ENCODE measurements around the gene TMEM135. TPM values are rescaled to one million over a fixed set of nuclear protein-coding genes. Genes with fewer than 3 reads are reported as not detected.
A peak's percentile ranks its signal among the peaks of the same experiment; 100 is the strongest.

The TMEM135 gene
- total RNA-seq, 2 donors from 2014 or later: 23.9 to 25.3 TPM

DNA sequence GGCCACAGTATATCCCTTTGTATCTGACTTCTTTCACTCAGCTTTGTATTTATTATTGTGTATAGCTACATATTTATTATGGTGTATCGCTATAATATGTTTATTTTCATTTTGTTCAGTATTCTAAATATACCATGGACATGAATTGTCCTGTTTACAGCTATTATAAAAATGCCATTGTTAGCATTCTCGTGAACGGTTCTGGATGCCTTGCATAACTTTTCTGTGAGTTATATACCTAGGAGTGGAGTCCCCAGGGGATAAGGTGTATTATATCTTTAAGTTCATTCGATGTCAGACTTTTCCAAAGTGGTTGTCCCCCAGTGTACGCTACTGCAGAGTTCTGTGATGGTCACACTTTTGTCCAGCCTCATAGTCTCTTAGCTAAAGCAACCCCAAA is 301.7 kb downstream of the TMEM135 start:
- no peaks in the 10 kb centered on the region for H3K9me3 ChIP-seq (ENCODE audit: control insufficient read depth, low read length, poor library complexity, severe bottlenecking)
- ATAC-seq (no peak), DNase-seq (no peak)
- no peaks in the 10 kb centered on the region for H3K36me3 Mint-ChIP-seq (ENCODE audit: low read depth)
- H3K4me1 Mint-ChIP-seq: no peaks in the 10 kb centered on the region
- H3K27me3 Mint-ChIP-seq: no peaks in the 10 kb centered on the region
- no peak overlapping the region for H3K4me3 Mint-ChIP-seq
- no peak overlapping the region for H3K27ac Mint-ChIP-seq

DNA sequence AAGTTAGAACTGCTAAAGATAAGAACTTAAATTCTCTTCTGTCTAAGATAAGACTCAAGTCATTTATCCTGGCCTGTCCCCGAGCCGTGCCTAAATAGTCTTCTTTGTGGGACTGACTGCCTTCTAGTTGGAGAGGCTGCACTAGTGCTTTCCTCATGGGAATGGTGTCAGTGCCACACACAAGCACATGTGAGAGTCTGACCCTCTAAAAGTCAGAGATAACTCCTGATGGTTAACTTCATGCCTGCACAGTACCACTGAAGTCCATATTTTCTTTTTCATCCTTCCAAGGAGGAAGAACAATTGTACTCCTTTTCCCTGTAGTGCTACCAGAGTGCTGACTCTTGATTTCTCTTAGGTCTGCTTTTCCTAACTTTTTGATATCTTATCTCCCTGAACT is 309.7 kb downstream of the TMEM135 start:
- H3K4me1 Mint-ChIP-seq: peaks cover 1% of the 10 kb centered on the region

DNA sequence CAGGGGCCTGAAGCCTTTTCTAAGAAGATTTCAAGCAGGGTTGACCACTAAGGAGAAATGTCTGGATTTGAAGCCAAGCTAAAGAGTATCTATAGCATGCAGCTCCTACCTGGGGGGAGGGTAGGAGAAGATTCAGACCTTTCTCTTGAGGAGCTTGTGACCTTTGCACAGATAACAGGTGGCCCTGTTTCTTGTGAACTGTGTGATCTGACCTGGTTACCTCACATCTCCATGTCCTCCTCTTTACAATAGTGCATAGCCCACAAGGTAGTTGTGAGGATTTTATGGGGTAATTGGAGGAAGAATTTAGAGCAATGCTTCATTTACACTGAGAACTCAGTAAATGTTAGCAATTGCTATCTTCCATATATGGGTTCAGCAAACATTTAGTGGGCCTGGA is 310.1 kb downstream of the TMEM135 start:
- Mint-ChIP-seq H3K4me3 (no peak overlapping the region), H3K27ac (no peak overlapping the region), H3K27me3 (peaks cover 24% of the 10 kb centered on the region), H3K4me1 (peaks cover 6% of the 10 kb centered on the region), H3K36me3 (ENCODE audit: low read depth) (peaks cover 2% of the 10 kb centered on the region)
- ATAC-seq: no peak
- no peak for DNase-seq
- H3K9me3 ChIP-seq (ENCODE audit: control insufficient read depth, low read length, poor library complexity, severe bottlenecking): no peaks in the 10 kb centered on the region

More for the DNA sequence above, 309.7 kb downstream of the TMEM135 start:
- no peak overlapping the region for H3K4me3 Mint-ChIP-seq
- peaks cover 20% of the 10 kb centered on the region for H3K27me3 Mint-ChIP-seq
- no peaks in the 10 kb centered on the region for H3K9me3 ChIP-seq (ENCODE audit: control insufficient read depth, low read length, poor library complexity, severe bottlenecking)
- DNase-seq (no peak), ATAC-seq (no peak)
- peaks cover 2% of the 10 kb centered on the region for H3K36me3 Mint-ChIP-seq (ENCODE audit: low read depth)
- H3K27ac Mint-ChIP-seq: no peak overlapping the region

DNA sequence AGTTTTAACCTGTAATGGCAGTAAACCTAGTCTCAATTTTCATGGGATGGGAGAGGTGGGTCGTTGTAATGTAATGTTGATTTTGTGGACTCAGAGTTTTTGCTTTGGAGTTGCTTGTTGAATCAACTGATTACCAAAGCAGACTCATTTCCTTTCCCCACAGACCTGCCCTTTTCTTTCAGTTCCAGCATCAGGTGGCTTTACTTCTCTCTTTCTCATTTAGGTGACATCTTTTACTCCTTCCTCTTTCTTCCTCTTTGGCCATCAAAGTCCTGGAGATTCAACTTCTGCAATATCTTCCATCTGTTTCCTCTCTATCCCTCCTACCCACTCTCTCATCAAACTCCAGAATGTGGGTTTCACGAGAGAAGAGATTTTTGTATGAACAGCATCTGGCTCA is 313.9 kb downstream of the TMEM135 start:
- no peaks in the 10 kb centered on the region for H3K9me3 ChIP-seq (ENCODE audit: control insufficient read depth, low read length, poor library complexity, severe bottlenecking)
- no peak for ATAC-seq
- H3K4me1 Mint-ChIP-seq: peaks cover 6% of the 10 kb centered on the region
- peaks cover 29% of the 10 kb centered on the region for H3K27me3 Mint-ChIP-seq
- no peak overlapping the region for H3K4me3 Mint-ChIP-seq
- DNase-seq: no peak
- no peak overlapping the region for H3K27ac Mint-ChIP-seq
- peaks cover 2% of the 10 kb centered on the region for H3K36me3 Mint-ChIP-seq (ENCODE audit: low read depth)

DNA sequence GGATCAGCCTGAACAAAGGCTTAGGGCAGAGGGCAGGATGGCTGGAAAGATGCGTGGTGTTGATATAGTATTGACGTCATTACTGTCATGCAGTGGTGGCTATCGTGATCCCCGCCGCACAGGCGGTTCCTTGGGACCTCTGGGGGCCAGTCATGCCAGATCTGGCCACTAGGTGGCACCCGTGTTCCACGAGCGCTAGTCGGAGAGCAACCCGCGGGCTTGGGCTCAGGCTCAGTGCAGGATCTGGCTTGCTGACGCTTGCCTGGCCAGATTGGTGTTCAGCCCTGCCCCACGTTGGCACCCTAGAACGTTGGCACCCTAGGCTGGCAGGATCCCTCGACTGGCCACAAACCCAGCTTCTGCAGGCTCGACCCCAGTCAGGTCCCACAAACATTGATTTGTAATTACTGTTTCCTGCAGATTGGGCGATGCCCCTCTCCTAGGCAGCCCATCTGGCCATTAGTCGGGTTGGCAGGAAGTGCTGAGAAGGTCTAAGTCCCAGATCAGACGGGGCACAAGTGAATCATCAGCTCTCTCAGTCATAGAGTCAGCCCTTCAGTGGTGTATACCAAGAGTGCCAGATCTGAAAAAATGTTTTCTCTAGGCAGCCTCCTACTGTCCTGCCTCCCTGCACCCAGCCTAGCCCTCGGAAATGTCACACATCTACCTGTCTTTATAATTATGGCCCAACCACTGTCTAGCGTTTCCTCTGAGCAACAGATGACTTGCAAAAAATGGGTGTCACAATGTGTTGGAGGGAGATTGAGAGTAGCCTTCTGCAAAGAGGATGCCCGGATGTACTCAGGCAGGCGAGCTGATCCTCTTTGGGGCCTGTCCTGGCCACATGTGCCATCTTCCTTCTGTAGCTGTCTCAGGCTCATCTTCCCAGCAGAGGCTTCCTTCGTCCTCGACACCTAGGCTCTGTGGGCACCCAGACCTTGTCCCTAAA is 315.3 kb downstream of the TMEM135 start:
- Mint-ChIP-seq H3K4me1 (peaks cover 6% of the 10 kb centered on the region), H3K27ac (no peak overlapping the region), H3K27me3 (peaks cover 29% of the 10 kb centered on the region), H3K36me3 (ENCODE audit: low read depth) (peaks cover 2% of the 10 kb centered on the region), H3K4me3 (no peak overlapping the region)
- no peaks in the 10 kb centered on the region for H3K9me3 ChIP-seq (ENCODE audit: control insufficient read depth, low read length, poor library complexity, severe bottlenecking)
- DNase-seq (peak; percentile 62 to 76 (median 68)), ATAC-seq (peak; percentile 95)

DNA sequence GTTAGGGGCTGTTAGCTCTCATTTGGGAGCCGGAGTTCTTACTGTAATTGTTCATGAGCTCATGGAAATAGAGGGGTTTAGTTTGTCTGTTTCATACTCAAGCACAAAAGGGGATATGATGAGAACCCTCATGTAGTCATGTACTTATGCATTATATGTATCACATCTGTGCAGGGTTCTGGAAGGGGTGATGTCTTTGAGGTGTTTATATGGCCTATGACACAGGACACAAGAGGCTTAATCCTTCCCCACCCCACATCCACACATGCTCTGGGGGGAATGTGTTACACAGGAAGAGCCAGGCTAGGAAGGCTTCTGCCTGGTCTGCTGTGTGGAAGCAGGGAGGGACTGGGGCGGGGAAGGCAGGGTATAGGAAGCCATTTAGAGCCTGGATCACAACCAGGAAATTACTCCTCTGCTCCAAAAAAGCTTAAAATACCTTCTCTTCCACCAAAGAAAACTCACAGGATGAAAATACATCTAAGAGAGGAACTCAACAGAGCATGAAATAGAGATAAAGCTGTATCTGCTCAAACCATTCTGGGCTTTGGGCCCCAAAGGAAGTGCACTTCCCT is 316.1 kb downstream of the TMEM135 start:
- no peak for ATAC-seq
- Mint-ChIP-seq H3K27me3 (peaks cover 29% of the 10 kb centered on the region), H3K4me1 (peaks cover 6% of the 10 kb centered on the region), H3K36me3 (ENCODE audit: low read depth) (peaks cover 2% of the 10 kb centered on the region), H3K4me3 (no peak overlapping the region), H3K27ac (no peak overlapping the region)
- no peaks in the 10 kb centered on the region for H3K9me3 ChIP-seq (ENCODE audit: control insufficient read depth, low read length, poor library complexity, severe bottlenecking)
- no peak for DNase-seq

DNA sequence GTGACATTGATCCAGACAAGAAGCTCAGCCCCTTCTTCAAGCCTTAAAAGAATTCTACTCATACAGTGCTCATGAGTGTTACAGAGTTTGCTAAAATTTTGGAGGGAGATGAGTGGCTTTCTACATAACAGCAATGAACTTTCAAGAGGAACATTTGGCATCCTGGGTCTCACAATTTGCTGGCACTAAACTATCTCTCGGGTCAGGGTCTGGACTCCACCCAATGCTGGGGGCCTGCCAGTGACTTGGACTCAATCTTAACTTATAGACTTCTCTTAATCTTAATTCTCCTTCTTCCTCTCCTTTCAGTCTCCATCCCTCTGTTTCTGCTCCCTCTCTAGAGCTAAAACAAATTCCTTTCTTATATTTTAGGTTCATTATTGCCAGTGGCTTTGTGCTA is 317.9 kb downstream of the TMEM135 start:
- Mint-ChIP-seq H3K36me3 (ENCODE audit: low read depth) (peaks cover 2% of the 10 kb centered on the region), H3K4me3 (no peak overlapping the region), H3K27ac (peak overlapping the region; percentile 67), H3K27me3 (peaks cover 24% of the 10 kb centered on the region), H3K4me1 (peaks cover 6% of the 10 kb centered on the region)
- DNase-seq (no peak), ATAC-seq (no peak)
- no peaks in the 10 kb centered on the region for H3K9me3 ChIP-seq (ENCODE audit: control insufficient read depth, low read length, poor library complexity, severe bottlenecking)

DNA sequence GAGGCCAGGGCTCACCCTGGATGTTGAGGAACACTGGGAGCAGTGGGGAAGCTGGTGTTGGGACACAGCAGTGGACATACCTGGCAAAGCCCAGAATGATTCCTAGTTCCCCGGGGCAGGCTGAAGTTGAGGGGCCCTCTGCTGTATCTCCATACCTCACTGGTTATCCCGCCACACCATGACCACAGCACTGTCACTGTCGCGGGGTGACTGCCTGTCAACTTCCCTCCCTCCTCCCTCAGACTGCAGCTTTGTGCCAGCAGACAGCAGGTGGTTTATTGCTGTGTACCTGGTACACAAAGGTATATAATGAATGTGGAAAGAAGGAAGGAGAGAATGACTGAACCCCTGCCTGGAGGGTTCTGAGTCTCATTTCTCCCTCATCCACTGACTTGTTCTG is 318.7 kb downstream of the TMEM135 start:
- Mint-ChIP-seq H3K4me3 (no peak overlapping the region), H3K27me3 (peaks cover 30% of the 10 kb centered on the region), H3K4me1 (peaks cover 6% of the 10 kb centered on the region), H3K27ac (no peak overlapping the region), H3K36me3 (ENCODE audit: low read depth) (peaks cover 2% of the 10 kb centered on the region)
- DNase-seq (no peak), ATAC-seq (no peak)
- no peaks in the 10 kb centered on the region for H3K9me3 ChIP-seq (ENCODE audit: control insufficient read depth, low read length, poor library complexity, severe bottlenecking)

DNA sequence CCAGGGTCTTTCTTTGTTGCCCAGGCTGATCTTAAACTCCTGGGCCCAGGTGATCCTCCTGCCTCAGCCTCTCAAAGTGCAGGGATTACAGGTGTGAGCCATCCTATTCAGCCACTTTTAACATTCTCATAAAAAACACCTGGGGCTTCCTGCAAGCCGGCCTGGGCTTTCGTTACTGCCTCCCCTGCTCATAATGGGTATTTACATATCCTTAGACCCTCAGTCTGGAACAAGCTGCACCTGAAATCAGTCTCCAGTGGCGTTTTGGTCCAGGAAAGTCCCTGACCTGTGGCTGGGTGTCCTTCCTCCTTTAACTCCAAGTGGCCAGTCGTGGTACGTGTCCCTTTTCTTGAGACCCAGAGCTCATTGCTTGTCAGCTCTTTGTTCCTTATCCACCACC is 320.7 kb downstream of the TMEM135 start:
- H3K27ac Mint-ChIP-seq: no peak overlapping the region
- peaks cover 14% of the 10 kb centered on the region for H3K27me3 Mint-ChIP-seq
- DNase-seq (no peak), ATAC-seq (no peak)
- H3K4me3 Mint-ChIP-seq: no peak overlapping the region
- H3K4me1 Mint-ChIP-seq: no peaks in the 10 kb centered on the region
- no peaks in the 10 kb centered on the region for H3K36me3 Mint-ChIP-seq (ENCODE audit: low read depth)
- no peaks in the 10 kb centered on the region for H3K9me3 ChIP-seq (ENCODE audit: control insufficient read depth, low read length, poor library complexity, severe bottlenecking)

DNA sequence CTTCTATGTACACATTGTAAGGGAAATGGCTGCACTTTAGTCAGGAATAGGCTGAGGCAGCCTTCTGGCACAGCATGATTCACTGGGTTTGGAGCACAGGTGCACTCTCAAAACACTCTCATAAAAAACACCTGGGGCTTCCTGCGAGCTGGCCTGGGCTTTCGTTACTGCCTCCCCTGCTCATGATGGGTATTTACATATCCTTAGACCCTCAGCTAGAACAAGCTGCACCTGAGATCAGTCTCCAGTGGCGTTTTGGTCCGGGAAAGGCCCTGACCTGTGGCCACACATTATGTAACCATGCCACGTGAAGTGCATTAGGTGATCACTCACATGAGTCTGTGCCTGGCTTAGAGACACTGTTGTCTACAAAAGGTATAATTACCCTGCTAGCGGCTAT is 321.7 kb downstream of the TMEM135 start:
- H3K9me3 ChIP-seq (ENCODE audit: control insufficient read depth, low read length, poor library complexity, severe bottlenecking): no peaks in the 10 kb centered on the region
- no peak for DNase-seq
- no peaks in the 10 kb centered on the region for H3K4me1 Mint-ChIP-seq
- no peaks in the 10 kb centered on the region for H3K36me3 Mint-ChIP-seq (ENCODE audit: low read depth)
- no peak overlapping the region for H3K4me3 Mint-ChIP-seq
- peaks cover 11% of the 10 kb centered on the region for H3K27me3 Mint-ChIP-seq
- H3K27ac Mint-ChIP-seq: no peak overlapping the region
- no peak for ATAC-seq

DNA sequence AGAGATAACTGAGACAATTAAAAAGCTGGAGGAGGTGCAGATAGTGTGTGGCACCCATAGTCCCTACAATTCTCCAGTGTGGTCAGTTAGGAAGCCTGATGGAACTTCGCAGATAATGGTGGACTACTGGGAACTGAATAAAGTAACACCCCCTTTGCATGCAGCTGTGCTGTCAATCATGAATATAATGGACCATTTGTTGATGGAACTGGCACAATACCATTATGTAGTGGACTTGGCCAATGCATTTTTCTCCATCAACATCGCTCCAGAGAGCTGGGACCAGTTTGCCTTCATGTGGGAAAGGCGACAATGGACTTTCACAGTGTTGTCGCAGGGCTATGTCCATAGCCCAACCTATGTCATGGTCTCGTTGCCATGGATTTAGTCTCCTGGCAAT is 324.2 kb downstream of the TMEM135 start:
- no peak for ATAC-seq
- DNase-seq: no peak
- Mint-ChIP-seq H3K4me3 (no peak overlapping the region), H3K36me3 (ENCODE audit: low read depth) (no peaks in the 10 kb centered on the region), H3K27ac (no peak overlapping the region), H3K27me3 (peaks cover 11% of the 10 kb centered on the region), H3K4me1 (no peaks in the 10 kb centered on the region)
- no peaks in the 10 kb centered on the region for H3K9me3 ChIP-seq (ENCODE audit: control insufficient read depth, low read length, poor library complexity, severe bottlenecking)

DNA sequence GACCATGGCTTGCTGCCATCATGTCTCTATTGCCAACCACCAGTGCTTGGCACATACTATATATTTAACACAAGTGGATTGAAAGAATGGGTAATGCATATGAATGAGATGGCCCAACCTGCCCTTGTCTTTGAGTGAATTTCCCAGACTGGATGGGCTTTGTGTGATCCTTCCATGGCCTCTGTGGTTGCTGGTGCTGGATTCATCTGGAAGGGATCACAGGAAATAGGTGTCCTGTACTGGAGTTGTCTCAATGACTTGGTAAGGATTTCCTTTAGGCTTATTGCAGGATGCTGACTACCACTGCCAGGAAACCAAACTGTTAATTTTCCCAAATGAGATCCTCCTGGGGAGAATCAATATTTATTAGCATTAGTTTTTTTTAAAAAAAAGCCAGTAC is 328.6 kb downstream of the TMEM135 start:
- ATAC-seq (no peak), DNase-seq (no peak)
- Mint-ChIP-seq H3K27me3 (peaks cover 33% of the 10 kb centered on the region), H3K4me3 (no peak overlapping the region), H3K4me1 (no peaks in the 10 kb centered on the region), H3K36me3 (ENCODE audit: low read depth) (peaks cover 2% of the 10 kb centered on the region), H3K27ac (no peak overlapping the region)
- H3K9me3 ChIP-seq (ENCODE audit: control insufficient read depth, low read length, poor library complexity, severe bottlenecking): no peaks in the 10 kb centered on the region

DNA sequence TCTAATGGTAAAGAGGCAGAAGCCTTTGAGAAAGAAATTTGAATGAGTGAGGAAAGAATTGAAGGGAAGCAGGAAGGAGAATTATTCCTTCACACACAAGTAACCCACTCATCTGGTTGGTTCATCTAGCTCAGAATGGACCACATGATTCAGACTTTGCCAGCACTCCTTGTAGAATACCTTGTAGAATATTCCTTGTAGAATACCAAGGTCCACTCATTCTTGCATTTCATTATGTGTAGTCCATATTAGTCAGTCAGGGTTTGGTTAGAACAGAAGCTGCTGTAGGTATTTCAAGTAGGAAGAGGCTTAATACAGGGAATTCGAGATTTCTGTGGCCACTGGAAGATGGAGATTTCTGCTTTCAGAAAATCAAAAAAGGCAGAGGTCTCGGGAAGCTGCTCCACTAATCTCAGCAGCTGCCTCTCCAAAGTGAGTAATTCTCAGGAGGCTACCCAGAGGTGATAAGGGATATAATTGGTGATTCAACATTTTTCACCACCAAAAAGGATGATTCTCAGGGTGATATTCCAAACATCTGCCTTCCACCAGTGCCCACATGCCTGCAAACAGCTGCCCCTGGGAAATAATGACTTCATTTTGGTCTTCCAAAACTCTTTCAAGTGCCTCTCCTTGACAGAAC is 329.1 kb downstream of the TMEM135 start:
- Mint-ChIP-seq H3K27me3 (peaks cover 34% of the 10 kb centered on the region), H3K36me3 (ENCODE audit: low read depth) (peaks cover 2% of the 10 kb centered on the region), H3K27ac (no peak overlapping the region), H3K4me1 (no peaks in the 10 kb centered on the region), H3K4me3 (no peak overlapping the region)
- no peaks in the 10 kb centered on the region for H3K9me3 ChIP-seq (ENCODE audit: control insufficient read depth, low read length, poor library complexity, severe bottlenecking)
- DNase-seq (no peak), ATAC-seq (no peak)

Data from T-helper 17 cell (primary cell).